ENCODE measurements around the gene MTREX.

MTREX gene

GRCh38 chr5:55437452-55437851 lies 129.7 kb downstream of the MTREX start:
- no peak for DNase-seq

- no peak for DNase-seq
These were observed 130.0 kb downstream of the MTREX start for GRCh38 chr5:55437859-55438206.

- DNase-seq = no peak
These were observed 131.2 kb downstream of the MTREX start for GRCh38 chr5:55438998-55439397.

GRCh38 chr5:55440188-55440646 lies 132.4 kb downstream of the MTREX start:
- no peak for DNase-seq

- no peak for DNase-seq
These were observed 133.4 kb downstream of the MTREX start for GRCh38 chr5:55441107-55441771.

GRCh38 chr5:55441954-55442353 lies 134.2 kb downstream of the MTREX start:
- DNase-seq = no peak

GRCh38 chr5:55445791-55446190 lies 138.0 kb downstream of the MTREX start:
- no peak for DNase-seq

- no peak for DNase-seq
These were observed 139.0 kb downstream of the MTREX start for GRCh38 chr5:55446640-55447351.

- no peak for DNase-seq
These were observed 142.4 kb downstream of the MTREX start for GRCh38 chr5:55450050-55450765.

GRCh38 chr5:55451976-55452375 lies 144.2 kb downstream of the MTREX start:
- DNase-seq = no peak

- DNase-seq = no peak
These were observed 145.4 kb downstream of the MTREX start for GRCh38 chr5:55453211-55453610.

GRCh38 chr5:55454282-55454681 lies 146.5 kb downstream of the MTREX start:
- no peak for DNase-seq

GRCh38 chr5:55456216-55456895 lies 148.6 kb downstream of the MTREX start:
- no peak for DNase-seq

- DNase-seq = no peak
These were observed 151.8 kb downstream of the MTREX start for GRCh38 chr5:55459572-55459971.

GRCh38 chr5:55463613-55464012 lies 155.8 kb downstream of the MTREX start:
- DNase-seq = no peak

- DNase-seq = no peak
These were observed 160.2 kb downstream of the MTREX start for GRCh38 chr5:55467862-55468551.

GRCh38 chr5:55469839-55470238 lies 162.1 kb downstream of the MTREX start:
- no peak for DNase-seq

GRCh38 chr5:55470282-55470681 lies 162.5 kb downstream of the MTREX start:
- no peak for DNase-seq

- no peak for DNase-seq
These were observed 163.7 kb downstream of the MTREX start for GRCh38 chr5:55471468-55471867.

GRCh38 chr5:55472642-55473041 lies 164.9 kb downstream of the MTREX start:
- no peak for DNase-seq
